GM19025 (cell line): ENCODE results near the gene MAP3K8.

Source experiments
- ATAC-seq: cut with Tn5 transposase; IDR thresholded peaks from one replicate; pipeline ENCODE4 v1.9.1; 2021; ENCODE audit warnings: mild to moderate bottlenecking, low read depth, moderate library complexity; ENCODE audit not compliant: unreplicated experiment

Gene MAP3K8

DNA sequence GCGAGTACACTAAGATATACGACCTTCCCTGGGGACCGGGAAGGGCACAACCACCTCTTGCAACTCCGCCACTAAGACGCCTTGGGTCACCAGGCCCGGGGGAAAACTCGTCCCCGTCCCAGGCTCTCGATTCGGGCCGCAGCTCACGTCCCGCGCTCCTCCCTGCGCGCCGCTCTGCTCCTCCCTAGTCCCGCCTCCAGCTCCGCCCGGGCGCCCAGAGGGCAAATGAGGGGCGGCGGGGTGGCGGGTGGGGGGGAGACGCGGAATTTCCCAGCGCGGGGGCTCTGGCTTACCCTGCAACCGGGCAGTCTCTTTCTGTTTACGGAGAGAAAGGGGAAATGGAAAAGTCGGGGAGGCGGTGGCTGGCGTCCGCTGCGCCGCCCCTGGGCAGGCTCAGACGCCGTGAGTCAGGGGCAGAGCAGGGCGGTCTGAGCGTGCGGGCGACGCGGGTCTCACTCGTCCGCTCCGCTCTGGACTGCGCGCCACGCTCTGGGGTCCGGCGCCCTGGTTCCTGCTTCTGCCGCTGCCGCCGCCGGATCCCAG lies at the start of gene MAP3K8:
Gene MAP3K8, plus strand, starts transcription at position 455 of the 543 bp plus-strand sequence. CDS start 4,755 bp downstream, outside the sequence.
- ATAC-seq = peak; percentile 59

DNA sequence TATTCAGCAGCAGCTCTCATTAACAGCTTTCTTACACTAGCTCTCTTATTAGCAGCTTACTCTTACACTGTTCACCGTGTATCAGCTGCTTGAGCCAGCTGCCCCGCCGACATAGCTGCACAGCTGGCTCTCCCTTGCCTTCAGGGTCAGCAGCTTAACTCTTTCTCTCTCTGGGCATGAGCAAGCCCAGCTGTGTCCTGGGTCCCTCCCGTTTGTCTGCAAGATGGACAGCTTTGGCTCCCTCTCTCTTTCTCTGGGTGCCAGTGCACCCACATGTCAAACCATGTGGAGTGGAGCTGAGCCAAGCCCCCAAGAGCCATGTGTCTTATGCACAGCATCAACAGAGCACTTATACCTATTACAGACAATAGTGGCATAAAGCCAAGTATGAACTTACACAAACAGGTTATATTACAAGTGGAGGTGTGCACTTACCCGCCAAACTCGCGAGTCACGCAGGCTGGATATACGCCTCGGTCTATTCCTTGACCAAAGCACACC lies 49.2 kb upstream of the MAP3K8 start:
- ATAC-seq = no peak

- no peak for ATAC-seq
Measured at GRCh38 chr10:30386801-30387588, 47.0 kb upstream of the MAP3K8 start.

- no peak for ATAC-seq
Measured at GRCh38 chr10:30387646-30388243, 46.2 kb upstream of the MAP3K8 start.

- no peak for ATAC-seq
Measured at GRCh38 chr10:30389543-30389942, 44.4 kb upstream of the MAP3K8 start.

GRCh38 chr10:30390207-30390606 lies 43.8 kb upstream of the MAP3K8 start:
- ATAC-seq = no peak

DNA sequence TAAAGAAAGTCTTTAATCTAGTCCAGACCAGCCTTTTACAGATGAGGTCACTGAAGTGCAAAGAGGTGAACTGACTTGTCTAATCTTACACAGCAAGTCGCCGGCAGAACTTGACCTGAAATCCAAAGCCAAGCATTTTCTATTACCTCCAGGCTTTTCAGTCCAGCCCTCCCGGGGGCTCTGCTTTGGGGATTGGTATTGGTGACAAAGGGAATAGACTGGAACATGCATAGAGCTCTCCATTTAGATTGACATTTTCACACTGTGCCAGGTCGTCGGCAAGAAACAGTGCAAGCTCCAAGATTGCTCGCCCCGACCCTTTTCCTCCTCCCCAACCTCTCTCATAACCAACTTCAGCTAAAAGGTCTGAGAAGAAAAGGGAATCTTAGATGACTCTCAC lies 42.7 kb upstream of the MAP3K8 start:
- no peak for ATAC-seq

DNA sequence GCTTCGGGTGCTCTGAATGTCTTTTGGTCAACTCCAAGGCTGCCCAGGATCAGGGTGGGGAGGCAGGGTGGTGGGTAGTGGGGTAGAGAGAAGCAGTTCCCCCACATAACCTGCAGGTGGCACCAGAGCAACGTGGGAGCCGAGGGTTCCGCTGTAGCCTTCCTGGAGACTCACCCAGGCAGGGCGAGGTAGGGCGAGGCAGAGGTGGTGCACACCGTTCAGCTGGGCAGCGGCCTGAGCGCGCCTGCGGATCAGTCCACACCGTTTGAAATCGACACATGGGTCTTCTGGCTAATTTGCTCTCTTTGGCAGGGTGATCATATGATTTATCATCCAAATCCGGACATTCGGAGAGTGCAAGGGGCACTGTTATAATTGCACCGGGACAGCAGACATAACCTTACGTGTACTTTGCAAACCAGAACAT lies 41.4 kb upstream of the MAP3K8 start:
- peak; percentile 82 for ATAC-seq

- ATAC-seq = no peak
Measured at GRCh38 chr10:30396293-30396692, 37.7 kb upstream of the MAP3K8 start.

DNA sequence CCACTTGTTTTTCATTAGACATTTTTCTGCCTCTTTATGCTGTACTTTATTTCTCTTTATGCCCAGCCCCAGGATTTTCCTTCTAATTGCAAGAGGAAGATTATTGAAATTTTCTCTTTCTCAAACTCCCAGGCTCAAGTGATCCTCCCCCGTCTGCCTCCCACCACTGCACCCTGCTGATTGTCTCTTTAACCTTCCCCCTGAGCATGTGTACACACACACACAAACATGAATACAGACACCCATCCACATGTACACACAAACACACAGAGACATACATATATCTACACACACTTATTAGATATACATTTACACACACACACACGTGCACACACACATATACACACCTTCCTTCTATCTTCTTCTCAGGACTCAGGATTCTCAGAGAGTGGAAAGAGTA lies 37.3 kb upstream of the MAP3K8 start:
- no peak for ATAC-seq

GRCh38 chr10:30398193-30398592 lies 35.8 kb upstream of the MAP3K8 start:
- ATAC-seq = no peak

GRCh38 chr10:30398788-30399187 lies 35.2 kb upstream of the MAP3K8 start:
- no peak for ATAC-seq

GRCh38 chr10:30403494-30403893 lies 30.5 kb upstream of the MAP3K8 start:
- ATAC-seq = no peak

DNA sequence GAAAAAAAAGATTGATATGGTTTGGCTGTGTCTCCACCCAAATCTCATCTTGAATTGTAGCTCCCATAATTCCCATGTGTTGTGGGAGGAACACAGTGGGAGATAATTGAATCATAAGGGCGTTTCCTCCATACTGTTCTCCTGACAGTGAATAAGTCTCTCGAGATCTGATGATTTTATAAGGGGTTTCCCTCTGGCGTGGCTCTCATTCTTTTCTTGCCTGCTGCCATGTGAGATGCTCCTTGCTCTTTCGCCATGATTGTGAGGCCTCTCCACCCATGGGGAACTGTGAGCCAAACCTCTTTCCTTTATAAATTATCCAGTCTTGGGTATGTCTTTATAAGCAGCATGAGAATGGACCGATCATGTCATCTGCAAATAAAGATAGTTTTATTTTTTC lies 29.4 kb upstream of the MAP3K8 start:
- no peak for ATAC-seq

DNA sequence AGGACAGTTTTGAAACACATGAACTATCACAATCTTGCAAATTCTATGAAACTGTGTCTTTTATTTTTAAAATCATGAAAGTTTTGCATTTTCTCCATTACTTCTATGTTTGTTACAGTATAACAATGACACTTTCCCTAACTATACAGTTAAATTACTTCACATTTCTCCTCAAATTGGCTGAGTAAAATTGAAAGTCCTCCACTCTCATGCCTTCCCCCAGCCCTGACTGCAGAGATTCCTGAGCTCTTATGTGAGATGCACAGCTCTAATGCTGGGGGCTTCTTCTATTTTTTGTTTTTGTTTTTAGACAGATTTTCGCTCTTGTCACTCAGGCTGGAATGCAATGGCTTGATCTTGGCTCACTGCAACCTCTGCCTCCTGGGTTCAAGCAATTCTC lies 22.7 kb upstream of the MAP3K8 start:
- ATAC-seq = no peak

- no peak for ATAC-seq
Measured at GRCh38 chr10:30412901-30413300, 21.1 kb upstream of the MAP3K8 start.

- no peak for ATAC-seq
Measured at GRCh38 chr10:30413996-30414576, 19.9 kb upstream of the MAP3K8 start.

DNA sequence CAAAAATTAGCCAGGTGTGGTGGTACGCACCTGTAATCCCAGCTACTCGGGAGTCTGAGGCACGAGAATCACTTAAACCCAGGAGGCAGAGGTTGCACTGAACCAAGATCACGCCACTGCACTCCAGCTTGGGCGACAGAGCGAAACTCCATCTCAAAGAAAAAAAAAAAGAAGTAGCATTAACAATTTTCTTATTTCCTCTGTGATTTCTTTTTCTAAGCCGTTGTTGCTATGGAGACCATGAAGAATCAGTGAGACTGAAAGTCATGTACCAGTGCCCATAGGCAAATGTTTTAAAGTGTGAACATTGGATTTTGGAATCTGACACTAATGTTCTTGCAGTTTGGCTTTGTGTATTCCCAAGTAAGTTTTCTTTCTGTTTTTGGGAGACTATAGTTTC lies 18.4 kb upstream of the MAP3K8 start:
- ATAC-seq = no peak

- no peak for ATAC-seq
Measured at GRCh38 chr10:30417301-30417700, 16.7 kb upstream of the MAP3K8 start.

GRCh38 chr10:30420266-30420665 lies 13.7 kb upstream of the MAP3K8 start:
- peak; percentile 44 for ATAC-seq

DNA sequence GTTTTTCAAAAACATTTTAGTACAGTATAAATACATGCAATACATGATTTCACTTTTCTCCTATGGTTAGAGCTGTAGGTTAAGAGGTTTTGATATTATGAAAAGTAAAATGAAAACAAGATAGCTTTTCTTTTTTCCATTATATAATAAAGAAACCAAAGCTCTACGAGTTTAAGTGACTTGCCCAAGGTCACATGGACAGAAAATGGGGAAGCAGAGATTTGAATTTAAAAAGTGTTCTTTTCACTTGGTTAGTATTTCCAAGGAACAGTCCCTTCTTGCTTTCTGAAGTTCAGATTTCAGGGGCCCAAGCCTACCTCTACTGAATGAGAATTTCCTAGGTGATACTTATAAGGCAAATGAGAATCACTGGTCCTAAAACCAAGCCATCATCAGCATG lies 13.2 kb upstream of the MAP3K8 start:
- ATAC-seq = no peak
